ENCODE results near the gene DPP6.
A peak's percentile ranks its signal among the peaks of the same experiment; 100 is the strongest.
"Not testable (repeated sequence)": the region's sequence is repeated elsewhere in the genome, so short reads cannot be mapped to it uniquely, and the experiment has no call there.

DPP6 gene

GRCh38 chr7:154631162-154631561, 579.0 kb downstream of the DPP6 start:
- DNase-seq = no peak

GRCh38 chr7:154633641-154634040, 581.4 kb downstream of the DPP6 start:
- DNase-seq = no peak

- no peak for DNase-seq
These were observed 586.1 kb downstream of the DPP6 start for GRCh38 chr7:154638286-154638685.

- DNase-seq = peak; percentile 18
These were observed 588.2 kb downstream of the DPP6 start for GRCh38 chr7:154640266-154640865.

- no peak for DNase-seq
These were observed 588.7 kb downstream of the DPP6 start for GRCh38 chr7:154640917-154641316.

- no peak for DNase-seq
These were observed 592.2 kb downstream of the DPP6 start for GRCh38 chr7:154644366-154644765.

- DNase-seq = no peak
These were observed 594.2 kb downstream of the DPP6 start for GRCh38 chr7:154646126-154647013.

GRCh38 chr7:154647625-154648024, 595.4 kb downstream of the DPP6 start:
- peak; percentile 47 for DNase-seq

GRCh38 chr7:154649015-154649414, 596.8 kb downstream of the DPP6 start:
- DNase-seq = no peak

- DNase-seq = peak; percentile 48
These were observed 597.2 kb downstream of the DPP6 start for GRCh38 chr7:154649434-154649833.

GRCh38 chr7:154650275-154650674, 598.1 kb downstream of the DPP6 start:
- DNase-seq = no peak

GRCh38 chr7:154651501-154651900, 599.3 kb downstream of the DPP6 start:
- DNase-seq = no peak

- DNase-seq = no peak
These were observed 600.4 kb downstream of the DPP6 start for GRCh38 chr7:154652564-154652963.

GRCh38 chr7:154653281-154653680, 601.1 kb downstream of the DPP6 start:
- no peak for DNase-seq

GRCh38 chr7:154656618-154657017, 604.4 kb downstream of the DPP6 start:
- DNase-seq = no peak

GRCh38 chr7:154666768-154667167, 614.6 kb downstream of the DPP6 start:
- no peak for DNase-seq

- peak; percentile 74 for DNase-seq
These were observed 620.6 kb downstream of the DPP6 start for GRCh38 chr7:154672659-154673415.

GRCh38 chr7:154674191-154674590, 622.0 kb downstream of the DPP6 start:
- no peak for DNase-seq

- DNase-seq = no peak
These were observed 623.4 kb downstream of the DPP6 start for GRCh38 chr7:154675560-154675959.

GRCh38 chr7:154676033-154676421, 623.8 kb downstream of the DPP6 start:
- not testable (repeated sequence) for DNase-seq

GRCh38 chr7:154676422-154677073, 624.4 kb downstream of the DPP6 start:
- DNase-seq = no peak

- no peak for DNase-seq
These were observed 625.3 kb downstream of the DPP6 start for GRCh38 chr7:154677454-154677853.

GRCh38 chr7:154678001-154678550, 625.9 kb downstream of the DPP6 start:
- not testable (repeated sequence) for DNase-seq

Measured in NCI-H345 (cell line).